GM12878 (cell line): ENCODE measurements around the gene LRIT2. TPM values are rescaled to one million over a fixed set of nuclear protein-coding genes. Genes with fewer than 3 reads are reported as not detected.
A peak's percentile ranks its signal among the peaks of the same experiment; 100 is the strongest.

Experiments used
- ATAC-seq: fragments of 200-7000 bp; cut with Tn5 transposase; 3 replicates; pipeline ENCODE4 v1.9.1; 2020; ENCODE audit warnings: mild to moderate bottlenecking, moderate library complexity
- BruUV-seq: library from RNA; stranded (reverse); fragments of 400-500 nt; replicated peaks from 2 replicates; lab custom pipeline; 2021; lab: Mats Ljungman, UMichigan
- CTCF ChIA-PET: fragments of 300-600 bp; sonication (Branson Sonifier 250); formaldehyde crosslinking; extraction: SDS; loops from one replicate; lab custom pipeline; 2021; ENCODE audit warnings: inconsistent platforms; lab: Yijun Ruan, JAX
- POLR2A ChIA-PET: fragments of 350-600 bp; formaldehyde crosslinking; extraction: SDS; loops from one replicate; lab custom pipeline; 2021; ENCODE audit warnings: inconsistent platforms; lab: Charles Lee
- RAD21 ChIA-PET: fragments of 300-600 bp; sonication (Branson Sonifier 250); formaldehyde crosslinking; loops from one replicate; lab custom pipeline; 2023; ENCODE audit warnings: antibody characterized with exemption; ENCODE audit not compliant: unreplicated experiment; lab: Charles Lee
- SMC1A ChIA-PET: fragments of 300-600 bp; sonication (Branson Sonifier 250); formaldehyde crosslinking; loops from one replicate; lab custom pipeline; 2023; ENCODE audit not compliant: unreplicated experiment, uncharacterized antibody; lab: Charles Lee
- DNase-seq: peaks from one replicate; pipeline ENCODE4 v3.0.0-alpha.2; 2011; ENCODE audit warnings: low read depth, low spot score
- FAIRE-seq: peaks from 3 replicates; lab custom pipeline; 2011; peaks lifted over from hg19 to GRCh38; lab: Jason Lieb, UNC
- H2AFZ ChIP-seq: 2 replicates; pipeline ENCODE4 v1.6.0; 2011; ENCODE audit warnings: low read depth, low read length, control low read depth; ENCODE audit not compliant: control insufficient read depth
- H3K27ac ChIP-seq: 2 replicates; pipeline ENCODE4 v1.5.1; 2011; ENCODE audit warnings: control low read depth; ENCODE audit not compliant: control insufficient read depth, insufficient read depth
- H3K27me3 ChIP-seq, 2 experiments: replicated peaks in 1 of 2; 2 replicates each; pipeline versions ENCODE4 v1.6.0 to v1.6.1; 2011; ENCODE audit warnings: low read length in 1 of 2; ENCODE audit not compliant: control insufficient read depth in 2 of 2, insufficient read depth in 2 of 2
- H3K36me3 ChIP-seq, 2 experiments: 2 replicates each; pipeline ENCODE4 v1.5.1; 2011; ENCODE audit warnings: low read length in 1 of 2; ENCODE audit not compliant: control insufficient read depth in 2 of 2, insufficient read depth in 2 of 2
- H3K4me1 ChIP-seq: 2 replicates; pipeline ENCODE4 v1.6.1; 2011; ENCODE audit warnings: mild to moderate bottlenecking, low read length, moderate library complexity, mixed read lengths; ENCODE audit not compliant: control insufficient read depth, insufficient read depth
- H3K4me2 ChIP-seq: 2 replicates; pipeline ENCODE4 v1.6.0; 2011; ENCODE audit warnings: control low read depth; ENCODE audit not compliant: control insufficient read depth, insufficient read depth
- H3K4me3 ChIP-seq: fragments of 200-600 bp; sonication (generic); 2 replicates; pipeline ENCODE4 v1.5.1; 2016
- H3K79me2 ChIP-seq: 2 replicates; pipeline ENCODE4 v1.6.0; 2011; ENCODE audit warnings: low read length; ENCODE audit not compliant: control insufficient read depth, insufficient read depth
- H3K9ac ChIP-seq: 2 replicates; pipeline ENCODE4 v1.8.0; 2011; ENCODE audit warnings: low read length, control low read depth, mixed read lengths; ENCODE audit not compliant: control insufficient read depth, insufficient read depth
- H3K9me3 ChIP-seq: replicated peaks from 3 replicates; pipeline ENCODE4 v1.5.1; 2011; ENCODE audit warnings: mild to moderate bottlenecking, low read length; ENCODE audit not compliant: control insufficient read depth, insufficient read depth
- H4K20me1 ChIP-seq: 2 replicates; pipeline ENCODE4 v1.6.0; 2011; ENCODE audit not compliant: control insufficient read depth, insufficient read depth
- ASH2L ChIP-seq: fragments of 300-600, 200-600 bp; sonication (generic); IDR thresholded peaks from 2 replicates; pipeline ENCODE4 v1.6.1; 2017; ENCODE audit warnings: low read depth, mild to moderate bottlenecking, borderline replicate concordance
- CEBPB ChIP-seq, 2 experiments: fragments of 150-350 bp in 1 of 2; IDR thresholded peaks; 2 replicates each; pipeline ENCODE4 v1.6.1; 2012 to 2014; ENCODE audit warnings: low read depth in 2 of 2, low read length in 2 of 2, borderline replicate concordance in 1 of 2, inconsistent platforms in 1 of 2
- CHD1 ChIP-seq: IDR thresholded peaks from 2 replicates; pipeline ENCODE4 v1.6.1; 2012; ENCODE audit warnings: low read depth, low read length, improper control_type of control experiment
- CREB1 ChIP-seq: IDR thresholded peaks from 2 replicates; pipeline ENCODE4 v1.6.1; 2012; ENCODE audit warnings: low read depth, mild to moderate bottlenecking, inconsistent platforms
- CREM ChIP-seq: IDR thresholded peaks from 2 replicates; pipeline ENCODE4 v1.6.1; 2014; ENCODE audit warnings: antibody characterized with exemption, low read depth
- EGR1 ChIP-seq, 2 experiments: IDR thresholded peaks; 1 replicate in 1 of 2; 2 replicates in 1 of 2; pipeline ENCODE4 v1.6.1; 2011 to 2012; ENCODE audit warnings: low read depth in 2 of 2, low read length in 2 of 2, borderline replicate concordance in 1 of 2, mild to moderate bottlenecking in 1 of 2, moderate library complexity in 1 of 2
- EP300 ChIP-seq, 2 experiments: fragments of 150-350 bp in 1 of 2; IDR thresholded peaks; 2 replicates each; pipeline ENCODE4 v1.6.1; 2011 to 2012; ENCODE audit warnings: low read depth in 2 of 2, low read length in 2 of 2, borderline replicate concordance in 1 of 2, improper control_type of control experiment in 1 of 2, inconsistent platforms in 1 of 2; ENCODE audit not compliant: control insufficient read depth in 1 of 2
- ETV6 ChIP-seq, 2 experiments: fragments of 450-650 bp in 1 of 2; IDR thresholded peaks in 1 of 2; conservative IDR thresholded peaks in 1 of 2; 2 replicates each; pipeline ENCODE4 v1.6.1; 2014; ENCODE audit warnings: antibody characterized with exemption in 1 of 2, borderline replicate concordance in 1 of 2, low read depth in 1 of 2, mild to moderate bottlenecking in 1 of 2, moderate library complexity in 1 of 2
- HCFC1 ChIP-seq: fragments of 150-350 bp; IDR thresholded peaks from 2 replicates; pipeline ENCODE4 v1.6.1; 2014; ENCODE audit warnings: low read length
- PAX8 ChIP-seq: fragments of 450-650 bp; IDR thresholded peaks from 2 replicates; pipeline ENCODE4 v1.6.1; 2017; ENCODE audit warnings: mild to moderate bottlenecking, moderate library complexity
- RAD21 ChIP-seq: IDR thresholded peaks from 2 replicates; pipeline ENCODE4 v1.6.1; 2011; ENCODE audit warnings: mild to moderate bottlenecking, low read depth, low read length, moderate library complexity; ENCODE audit not compliant: insufficient read depth
- SIN3A ChIP-seq: IDR thresholded peaks from 2 replicates; pipeline ENCODE4 v1.6.1; 2012; ENCODE audit warnings: low read depth, low read length, improper control_type of control experiment
- SIX5 ChIP-seq: IDR thresholded peaks from 2 replicates; pipeline ENCODE4 v1.6.1; 2011; ENCODE audit warnings: mild to moderate bottlenecking, low read depth, low read length, moderate library complexity; ENCODE audit not compliant: severe bottlenecking
- SMARCA5 ChIP-seq: fragments of 450-650 bp; IDR thresholded peaks from 2 replicates; pipeline ENCODE4 v1.6.1; 2017; ENCODE audit warnings: mild to moderate bottlenecking
- TARDBP ChIP-seq: IDR thresholded peaks from 2 replicates; pipeline ENCODE4 v1.6.1; 2016; ENCODE audit warnings: borderline replicate concordance
- TCF3 ChIP-seq: IDR thresholded peaks from 2 replicates; pipeline ENCODE4 v1.6.1; 2012; ENCODE audit warnings: low read depth, mild to moderate bottlenecking, low read length, borderline replicate concordance; ENCODE audit not compliant: insufficient read depth
- USF1 ChIP-seq: IDR thresholded peaks from 2 replicates; pipeline ENCODE4 v1.6.1; 2011; ENCODE audit warnings: borderline replicate concordance, low read depth, mild to moderate bottlenecking, moderate library complexity, mixed read lengths, low read length; ENCODE audit not compliant: insufficient read depth; ENCODE audit errors: extremely low read length
- WRNIP1 ChIP-seq: IDR thresholded peaks from 2 replicates; pipeline ENCODE4 v1.6.1; 2011; ENCODE audit warnings: low read depth, low read length, improper control_type of control experiment, borderline replicate concordance
- WGBS: methylation state at CpG from one replicate; pipeline ENCODE4 v1.1.6; 2016; ENCODE audit warnings: low lambda C conversion rate; ENCODE audit not compliant: insufficient replicate concordance, insufficient coverage; ENCODE audit errors: missing lambda C conversion rate; 5-methylcytosine and 5-hydroxymethylcytosine counted together
- in situ Hi-C: fragments of 300-500 bp; cut with MboI; formaldehyde crosslinking; loops from 9 replicates; pipeline ENCODE4 v1.14.3; 2018; ENCODE audit warnings: mixed read lengths
- intact Hi-C: fragments of 100-400 bp; cut with micrococcal nuclease; formaldehyde crosslinking; loops from one replicate; pipeline ENCODE4 v1.14.2; 2022; ENCODE audit not compliant: unreplicated experiment
- polyA plus RNA-seq, 11 experiments: library from polyadenylated mRNA; depleted of rRNA in 4 of 11; unstranded in 6 of 11; stranded (reverse) in 5 of 11; fragments of >200 nt; fragmentation: Nextera tagmentation in 4 of 11; fragmentation: Illumina TruSeq in 1 of 11; extraction: Ambion mirVana in 4 of 11; extraction: Trizol in 1 of 11; gene quantifications; 1 replicate in 1 of 11; 2 replicates in 10 of 11; pipeline versions ENCODE4 v1.2.1 to v1.2.3, GENCODE V29; 2011 to 2016; ENCODE audit warnings: inconsistent platforms in 2 of 11, missing spikeins in 2 of 11, low read depth in 1 of 11
- total RNA-seq, 4 experiments: library from RNA; depleted of rRNA in 3 of 4; stranded (reverse); fragments of >200 nt in 3 of 4; fragmentation: Illumina TruSeq in 1 of 4; extraction: Trizol in 1 of 4; gene quantifications; 2 replicates each; pipeline versions ENCODE4 v1.2.1 to v1.2.3, GENCODE V29; 2013 to 2021
- TF ChIP-seq, protein P1 (sequence below): fragments of 150-350 bp; IDR thresholded peaks from 2 replicates; pipeline ENCODE4 v1.6.1; 2016; ENCODE audit warnings: low read depth, low read length

Gene LRIT2
- total and polyA plus RNA-seq, 10 of the 15 experiments (the other 5 are each of a cell fraction or from before 2014, with no cell fraction given): not detected

DNA sequence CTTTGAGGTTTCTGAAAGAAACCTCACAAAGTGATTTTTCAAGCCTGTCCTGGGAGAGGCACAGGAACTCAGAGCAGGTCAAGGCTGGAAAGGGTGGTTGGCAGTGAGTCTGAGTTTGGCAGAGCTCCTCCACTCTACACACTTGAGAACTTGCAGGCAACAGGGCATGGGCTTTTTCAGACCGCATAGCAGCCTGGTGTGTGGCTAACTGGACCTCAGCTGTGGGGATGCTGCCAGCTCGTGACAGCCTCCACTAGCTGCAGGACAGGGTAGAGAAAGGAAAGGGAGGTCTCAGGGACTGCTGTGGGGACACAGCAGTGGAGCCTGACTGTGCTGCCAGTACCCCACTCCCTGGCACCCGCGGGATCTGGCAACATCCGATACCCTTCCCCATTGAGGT lies 28.4 kb downstream of the LRIT2 start:
- FAIRE-seq (no peak), DNase-seq (no peak), ATAC-seq (peak; percentile 14)
- ChIA-PET SMC1A (interaction anchor here (0.6 to 15.0 kb wide), 4 partner anchors 15 to 49 kb away, joined by 3 to 155 read pairs (median 4); no protein-coding TSS in a partner anchor), RAD21 (interaction anchor here (1.9 kb wide), 1 partner anchor 49 kb away, joined by 7 read pairs; no protein-coding TSS in a partner anchor), POLR2A (no interaction called here), CTCF (interaction anchor here (1.2 to 28.3 kb wide), 2 partner anchors 17 to 39 kb away, joined by 3 to 788 read pairs; no protein-coding TSS in a partner anchor)
- Histone ChIP-seq H3K36me3 (no peaks in the 10 kb centered on the region), H3K9me3 (no peaks in the 10 kb centered on the region), H3K27ac (no peak overlapping the region), H3K4me1 (peaks cover 3% of the 10 kb centered on the region), H3K27me3 (peaks cover 18 to 25% of the 10 kb centered on the region in 2 experiments), H3K4me3 (no peak overlapping the region), H4K20me1 (peaks cover 2% of the 10 kb centered on the region; the same call in 1 of the 2 replicates), H2AFZ (no peak overlapping the region), H3K79me2 (no peaks in the 10 kb centered on the region), H3K9ac (no peak overlapping the region), H3K4me2 (no peak overlapping the region)
- TF ChIP-seq TCF3 (no peak), HCFC1 (no peak), TARDBP (no peak), ETV6 (conservative IDR thresholded peaks at IDR 0.05 in 1 of 2, IDR thresholded peaks at IDR 0.05 in 1 of 2; ENCODE audit: borderline replicate concordance in 1 of 2, low read depth in 1 of 2) (no peak), CREM (no peak), WRNIP1 (no peak), USF1 (no peak), SIN3A (no peak), CREB1 (no peak), SMARCA5 (no peak), ASH2L (no peak), EGR1 (IDR thresholded peaks at IDR 0.05; ENCODE audit: borderline replicate concordance in 1 of 2, low read depth in 2 of 2, low read length in 2 of 2) (no peak), CEBPB (IDR thresholded peaks at IDR 0.05; ENCODE audit: borderline replicate concordance in 1 of 2, low read depth in 2 of 2, low read length in 2 of 2) (no peak), EP300 (IDR thresholded peaks at IDR 0.05; ENCODE audit: borderline replicate concordance in 1 of 2, control insufficient read depth in 1 of 2, low read depth in 2 of 2, low read length in 2 of 2) (no peak), PAX8 (no peak), SIX5 (no peak), RAD21 (no peak), CHD1 (no peak)
- TF ChIP-seq, protein P1, sequence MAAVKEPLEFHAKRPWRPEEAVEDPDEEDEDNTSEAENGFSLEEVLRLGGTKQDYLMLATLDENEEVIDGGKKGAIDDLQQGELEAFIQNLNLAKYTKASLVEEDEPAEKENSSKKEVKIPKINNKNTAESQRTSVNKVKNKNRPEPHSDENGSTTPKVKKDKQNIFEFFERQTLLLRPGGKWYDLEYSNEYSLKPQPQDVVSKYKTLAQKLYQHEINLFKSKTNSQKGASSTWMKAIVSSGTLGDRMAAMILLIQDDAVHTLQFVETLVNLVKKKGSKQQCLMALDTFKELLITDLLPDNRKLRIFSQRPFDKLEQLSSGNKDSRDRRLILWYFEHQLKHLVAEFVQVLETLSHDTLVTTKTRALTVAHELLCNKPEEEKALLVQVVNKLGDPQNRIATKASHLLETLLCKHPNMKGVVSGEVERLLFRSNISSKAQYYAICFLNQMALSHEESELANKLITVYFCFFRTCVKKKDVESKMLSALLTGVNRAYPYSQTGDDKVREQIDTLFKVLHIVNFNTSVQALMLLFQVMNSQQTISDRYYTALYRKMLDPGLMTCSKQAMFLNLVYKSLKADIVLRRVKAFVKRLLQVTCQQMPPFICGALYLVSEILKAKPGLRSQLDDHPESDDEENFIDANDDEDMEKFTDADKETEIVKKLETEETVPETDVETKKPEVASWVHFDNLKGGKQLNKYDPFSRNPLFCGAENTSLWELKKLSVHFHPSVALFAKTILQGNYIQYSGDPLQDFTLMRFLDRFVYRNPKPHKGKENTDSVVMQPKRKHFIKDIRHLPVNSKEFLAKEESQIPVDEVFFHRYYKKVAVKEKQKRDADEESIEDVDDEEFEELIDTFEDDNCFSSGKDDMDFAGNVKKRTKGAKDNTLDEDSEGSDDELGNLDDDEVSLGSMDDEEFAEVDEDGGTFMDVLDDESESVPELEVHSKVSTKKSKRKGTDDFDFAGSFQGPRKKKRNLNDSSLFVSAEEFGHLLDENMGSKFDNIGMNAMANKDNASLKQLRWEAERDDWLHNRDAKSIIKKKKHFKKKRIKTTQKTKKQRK: no peak
- 43% methylated on average over 5 of the region's 5 CpGs for WGBS
- BruUV-seq: no TSS peak
- intact Hi-C loops (no loop called here), in situ Hi-C loops (loop anchor here (5.0 kb wide), 1 partner anchor 35 kb away; no protein-coding TSS in a partner anchor)
